ENCODE measurements around the gene CDC42SE2. TPM values are rescaled to one million over a fixed set of nuclear protein-coding genes. Genes with fewer than 3 reads are reported as not detected.

Gene CDC42SE2
- total RNA-seq, 1 experiment from 2014 or later, result 46.1 TPM

- peak; percentile 87 for TF ChIP-seq CTCF (IDR thresholded peaks at IDR 0.05)
- no peak for TF ChIP-seq POLR2AphosphoS5 (IDR thresholded peaks at IDR 0.05; ENCODE audit: low read depth, low read length)
- H3K36me3 ChIP-seq (ENCODE audit: control insufficient read depth, insufficient read depth, low read length), result no peaks in the 10 kb centered on the region
- intact Hi-C loops (cut with micrococcal nuclease; ENCODE audit: unreplicated experiment), result no loop called here
- CTCF ChIA-PET, result no interaction called here
- H3K4me1 ChIP-seq (ENCODE audit: control insufficient read depth, insufficient read depth, low read length), result no peaks in the 10 kb centered on the region
- TSS peak; percentile 37 for BruUV-seq (replicated peaks)
- H3K9me3 ChIP-seq (ENCODE audit: control insufficient read depth, insufficient read depth, low read depth, low read length), result no peaks in the 10 kb centered on the region
- ATAC-seq (peak; percentile 82), DNase-seq (ENCODE audit: low read depth, low spot score) (peak; percentile 41)
- in situ Hi-C loops (cut with HindIII; ENCODE audit: low pct_unique_long_range_greater_than_20kb, low sequenced_read_pairs), result no loop called here
- H3K4me3 ChIP-seq (ENCODE audit: low read depth in 2 of 2, low read length in 2 of 2), result no peak overlapping the region
- no peaks in the 10 kb centered on the region for H3K27me3 ChIP-seq (ENCODE audit: control insufficient read depth, insufficient read depth, low read length)
- H3K27ac ChIP-seq (ENCODE audit: low read length), result no peak overlapping the region
- POLR2A ChIA-PET, result no interaction called here
Observed at GRCh38 chr5:131417240-131417869, 153.5 kb downstream of the CDC42SE2 start.

- no peak for TF ChIP-seq TCF7L2 (IDR thresholded peaks at IDR 0.05; ENCODE audit: low read depth, low read length)
- TF ChIP-seq REST (IDR thresholded peaks at IDR 0.05; ENCODE audit: insufficient read depth in 1 of 2, low read depth in 2 of 2, low read length in 1 of 2), result no peak
- no peak for TF ChIP-seq SIN3A (IDR thresholded peaks at IDR 0.05; ENCODE audit: borderline replicate concordance, insufficient read depth, low read depth, low read length)
- BruUV-seq (replicated peaks), result no TSS peak
- in situ Hi-C loops (cut with HindIII; ENCODE audit: low pct_unique_long_range_greater_than_20kb, low sequenced_read_pairs) (no loop called here), intact Hi-C loops (cut with micrococcal nuclease; ENCODE audit: unreplicated experiment) (no loop called here)
- no peak overlapping the region for H3K4me3 ChIP-seq (ENCODE audit: low read depth in 2 of 2, low read length in 2 of 2)
- H3K4me1 ChIP-seq (ENCODE audit: control insufficient read depth, insufficient read depth, low read length), result no peaks in the 10 kb centered on the region
- no peaks in the 10 kb centered on the region; the same call in 1 of the 2 replicates for H3K36me3 ChIP-seq (ENCODE audit: control insufficient read depth, insufficient read depth, low read length)
- DNase-seq (ENCODE audit: low read depth, low spot score) (no peak), ATAC-seq (no peak)
- no peaks in the 10 kb centered on the region for H3K27me3 ChIP-seq (ENCODE audit: control insufficient read depth, insufficient read depth, low read length)
- no peaks in the 10 kb centered on the region for H3K9me3 ChIP-seq (ENCODE audit: control insufficient read depth, insufficient read depth, low read depth, low read length)
- POLR2A ChIA-PET, result no interaction called here
- no peak overlapping the region for H3K27ac ChIP-seq (ENCODE audit: low read length)
- CTCF ChIA-PET, result no interaction called here
Observed at GRCh38 chr5:131418846-131419245, 155.0 kb downstream of the CDC42SE2 start.

GRCh38 chr5:131419877-131420276 is 156.0 kb downstream of the CDC42SE2 start:
- POLR2A ChIA-PET, result no interaction called here
- intact Hi-C loops (cut with micrococcal nuclease; ENCODE audit: unreplicated experiment), result no loop called here

More at GRCh38 chr5:131419877-131420276, 156.0 kb downstream of the CDC42SE2 start:
- no peaks in the 10 kb centered on the region for H3K9me3 ChIP-seq (ENCODE audit: control insufficient read depth, insufficient read depth, low read depth, low read length)
- no peak for TF ChIP-seq SIN3A (IDR thresholded peaks at IDR 0.05; ENCODE audit: borderline replicate concordance, insufficient read depth, low read depth, low read length)
- TF ChIP-seq CTCF (IDR thresholded peaks at IDR 0.05), result no peak
- TF ChIP-seq REST (IDR thresholded peaks at IDR 0.05; ENCODE audit: insufficient read depth in 1 of 2, low read depth in 2 of 2, low read length in 1 of 2), result no peak
- ATAC-seq, result no peak
- H3K4me3 ChIP-seq (ENCODE audit: low read depth in 2 of 2, low read length in 2 of 2), result no peak overlapping the region
- no peak overlapping the region for H3K27ac ChIP-seq (ENCODE audit: low read length)
- BruUV-seq (replicated peaks), result no TSS peak
- DNase-seq (ENCODE audit: low read depth, low spot score), result no peak
- CTCF ChIA-PET, result no interaction called here
- H3K27me3 ChIP-seq (ENCODE audit: control insufficient read depth, insufficient read depth, low read length), result no peaks in the 10 kb centered on the region
- peaks cover 1% of the 10 kb centered on the region; the same call in 1 of the 2 replicates for H3K36me3 ChIP-seq (ENCODE audit: control insufficient read depth, insufficient read depth, low read length)
- no peaks in the 10 kb centered on the region for H3K4me1 ChIP-seq (ENCODE audit: control insufficient read depth, insufficient read depth, low read length)
- in situ Hi-C loops (cut with HindIII; ENCODE audit: low pct_unique_long_range_greater_than_20kb, low sequenced_read_pairs), result no loop called here
